Neuron (in vitro differentiated cells): ENCODE measurements around the gene BRD3OS.
A peak's percentile ranks its signal among the peaks of the same experiment; 100 is the strongest.

Source experiments
- H2AFZ ChIP-seq: one replicate; pipeline ENCODE4 v1.6.1; 2013; ENCODE audit warnings: low read depth, mild to moderate bottlenecking, inconsistent platforms, low read length, moderate library complexity
- H3K27me3 ChIP-seq: one replicate; pipeline ENCODE4 v1.6.1; 2013; ENCODE audit warnings: low read length; ENCODE audit not compliant: insufficient read depth
- H3K36me3 ChIP-seq: one replicate; pipeline ENCODE4 v1.6.1; 2013; ENCODE audit warnings: low read length; ENCODE audit not compliant: insufficient read depth
- H3K4me1 ChIP-seq: one replicate; pipeline ENCODE4 v1.6.1; 2013; ENCODE audit warnings: low read length; ENCODE audit not compliant: insufficient read depth
- H3K4me3 ChIP-seq: 2 replicates; pipeline ENCODE4 v1.5.1; 2013; ENCODE audit warnings: mild to moderate bottlenecking, low read length, moderate library complexity
- H3K9me3 ChIP-seq: one replicate; pipeline ENCODE4 v1.6.1; 2013; ENCODE audit warnings: low read length

The BRD3OS gene

DNA sequence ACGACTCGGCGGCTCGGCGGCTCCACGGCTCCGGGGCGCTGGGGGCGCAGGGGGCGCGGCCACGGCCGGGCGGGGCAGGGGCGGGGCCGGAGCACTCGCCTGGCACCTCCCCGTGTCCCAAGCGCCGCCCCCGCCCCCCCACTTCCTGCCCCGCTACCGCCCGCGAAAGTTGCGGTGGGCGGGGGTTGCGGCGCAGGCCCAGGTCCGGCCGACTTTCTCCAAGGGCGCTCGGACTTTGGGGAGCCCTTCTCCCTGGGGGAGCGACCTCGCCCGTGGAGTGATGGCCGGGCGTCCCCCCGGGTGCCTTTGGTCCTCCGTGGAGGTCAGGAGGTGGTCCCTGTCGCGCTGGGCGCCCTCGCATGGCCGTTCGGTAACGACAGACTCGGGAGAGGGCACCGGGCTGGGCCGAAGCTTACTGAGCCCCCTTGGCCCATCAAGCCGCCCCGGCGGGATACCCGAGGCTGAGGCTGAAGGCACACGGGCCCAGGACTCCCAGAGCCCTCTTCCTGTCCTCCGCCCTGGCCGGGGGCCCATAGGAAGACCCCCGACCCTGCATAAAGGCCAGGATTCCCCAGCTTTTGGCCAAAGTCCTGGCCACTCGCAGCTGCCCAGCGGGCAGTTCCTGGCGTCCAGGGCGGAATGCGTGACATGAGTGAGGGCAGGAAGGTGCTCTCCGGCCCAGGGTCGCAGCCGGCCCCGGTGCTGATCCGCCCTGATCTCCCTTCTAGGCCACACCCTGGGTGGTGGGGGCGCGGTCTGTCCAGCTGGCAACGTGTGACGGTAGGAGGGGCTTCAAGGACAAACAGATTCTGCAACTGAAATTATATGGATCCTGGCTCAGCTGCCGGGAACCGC lies 32.3 kb upstream of the BRD3OS start:
- H3K9me3 ChIP-seq: no peaks in the 10 kb centered on the region
- H3K4me1 ChIP-seq: peaks cover 25% of the 10 kb centered on the region
- peak overlapping the region; percentile 66 for H2AFZ ChIP-seq
- no peaks in the 10 kb centered on the region for H3K36me3 ChIP-seq
- H3K27me3 ChIP-seq: no peaks in the 10 kb centered on the region
- H3K4me3 ChIP-seq: peak overlapping the region; percentile 58

DNA sequence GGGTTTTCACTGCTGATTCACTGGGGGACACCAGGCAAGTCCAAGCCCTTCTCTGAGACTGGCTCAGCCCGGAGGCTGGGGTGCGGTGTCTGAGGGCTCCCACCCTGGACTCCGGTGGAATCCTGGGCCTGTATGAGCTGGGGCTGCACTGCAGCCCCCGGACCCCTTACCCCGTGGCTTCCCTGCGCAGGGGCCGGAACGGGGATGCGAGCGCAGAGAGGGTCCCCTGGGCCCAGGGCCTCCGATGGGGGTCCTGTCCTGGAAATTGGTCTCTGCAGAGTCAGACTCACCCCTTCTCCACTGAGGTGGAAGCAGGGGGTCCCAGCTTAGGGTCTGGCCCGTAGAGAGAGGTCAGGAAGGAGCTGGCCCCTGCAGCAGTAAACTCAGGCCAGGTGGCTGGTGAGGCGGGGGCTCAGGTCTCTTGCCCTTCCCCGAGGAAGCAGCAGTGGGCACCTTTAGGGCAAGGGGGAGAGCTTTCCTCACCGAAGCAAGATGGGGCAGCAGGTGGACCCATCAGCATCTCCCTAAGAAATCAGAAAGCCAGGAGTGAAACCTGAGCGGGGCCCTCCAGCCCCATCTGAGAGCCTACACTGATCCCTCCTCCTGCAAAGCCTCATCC lies 31.5 kb upstream of the BRD3OS start:
- no peaks in the 10 kb centered on the region for H3K9me3 ChIP-seq
- peaks cover 25% of the 10 kb centered on the region for H3K4me1 ChIP-seq
- no peaks in the 10 kb centered on the region for H3K27me3 ChIP-seq
- H3K4me3 ChIP-seq: peak overlapping the region; percentile 58
- no peak overlapping the region for H2AFZ ChIP-seq
- H3K36me3 ChIP-seq: no peaks in the 10 kb centered on the region

DNA sequence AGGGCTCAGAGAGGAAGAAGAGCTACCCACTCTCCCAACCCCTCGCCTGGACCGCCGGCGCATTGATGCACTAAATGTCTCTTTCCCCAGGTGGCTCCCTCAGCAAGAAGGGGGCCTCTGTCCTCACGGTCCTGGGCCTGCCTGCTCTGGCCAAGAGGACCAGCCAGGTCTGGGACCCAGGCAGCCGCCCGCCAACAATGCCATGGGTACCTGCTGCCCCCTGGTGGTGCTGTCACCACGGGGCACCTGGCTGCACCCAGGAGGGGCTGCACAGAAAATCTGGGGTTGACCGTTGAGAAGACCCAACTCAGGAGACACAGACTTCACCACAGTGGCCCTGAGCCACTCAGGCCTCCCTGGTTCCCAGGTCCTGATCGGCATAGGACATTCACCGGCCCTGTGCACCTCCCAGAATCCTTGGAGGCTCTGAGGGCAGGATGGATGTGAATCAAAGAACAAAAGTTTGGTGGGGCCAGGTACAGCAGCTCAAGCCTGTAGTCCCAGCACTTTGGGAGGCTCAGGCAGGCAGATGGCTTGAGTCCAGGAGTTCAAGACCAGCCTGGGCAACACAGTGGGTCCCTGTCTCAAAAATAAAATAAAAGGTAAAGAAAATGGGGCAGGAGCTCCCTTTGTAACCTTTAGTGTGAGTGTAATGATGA lies 30.8 kb upstream of the BRD3OS start:
- Histone ChIP-seq H3K4me1 (peaks cover 25% of the 10 kb centered on the region), H3K4me3 (no peak overlapping the region), H2AFZ (no peak overlapping the region), H3K9me3 (no peaks in the 10 kb centered on the region), H3K27me3 (no peaks in the 10 kb centered on the region), H3K36me3 (no peaks in the 10 kb centered on the region)

DNA sequence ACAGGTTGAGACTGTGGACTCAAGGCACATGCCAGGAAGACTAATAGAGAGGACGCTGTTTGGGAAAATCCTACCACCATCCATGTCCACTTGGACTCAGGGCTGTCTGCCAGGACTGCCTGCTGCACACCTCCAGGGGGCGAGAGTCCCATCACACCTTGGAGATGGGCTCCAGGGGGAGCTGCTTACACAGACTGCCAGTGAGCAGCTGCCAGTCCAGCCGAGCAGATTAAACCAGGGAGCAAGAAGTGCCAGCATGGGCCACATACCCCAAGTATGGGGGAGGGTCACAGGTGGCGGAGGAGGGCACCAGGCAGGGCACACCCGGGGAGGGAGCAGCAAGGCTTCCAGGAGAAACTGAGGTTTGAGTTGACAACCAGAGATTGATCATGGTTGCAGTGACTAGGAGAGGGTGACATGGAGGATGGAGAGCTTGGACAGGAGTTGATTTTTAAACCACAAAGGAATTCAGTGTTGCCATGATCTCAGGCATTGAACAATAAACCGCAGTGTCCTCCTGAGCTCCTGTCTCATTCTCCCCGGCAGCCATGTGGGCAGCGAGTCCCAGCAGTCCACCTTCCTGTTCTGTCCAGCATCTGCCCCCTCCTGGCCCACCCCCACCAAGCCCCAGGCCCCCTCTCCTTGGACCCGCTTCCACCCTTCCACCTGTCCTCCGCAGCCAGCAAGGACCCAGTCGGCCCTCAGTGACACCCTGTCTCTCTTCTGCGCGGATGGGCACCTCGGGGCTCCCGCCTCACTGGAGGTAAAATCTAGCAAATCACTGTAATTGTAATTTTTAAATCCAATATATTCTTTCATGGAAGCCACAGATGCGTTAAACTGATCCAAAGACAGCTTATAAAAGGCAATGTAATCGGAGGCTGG lies 30.0 kb upstream of the BRD3OS start:
- Histone ChIP-seq H3K36me3 (no peaks in the 10 kb centered on the region), H2AFZ (no peak overlapping the region), H3K4me1 (peaks cover 17% of the 10 kb centered on the region), H3K4me3 (no peak overlapping the region), H3K9me3 (no peaks in the 10 kb centered on the region), H3K27me3 (no peaks in the 10 kb centered on the region)

DNA sequence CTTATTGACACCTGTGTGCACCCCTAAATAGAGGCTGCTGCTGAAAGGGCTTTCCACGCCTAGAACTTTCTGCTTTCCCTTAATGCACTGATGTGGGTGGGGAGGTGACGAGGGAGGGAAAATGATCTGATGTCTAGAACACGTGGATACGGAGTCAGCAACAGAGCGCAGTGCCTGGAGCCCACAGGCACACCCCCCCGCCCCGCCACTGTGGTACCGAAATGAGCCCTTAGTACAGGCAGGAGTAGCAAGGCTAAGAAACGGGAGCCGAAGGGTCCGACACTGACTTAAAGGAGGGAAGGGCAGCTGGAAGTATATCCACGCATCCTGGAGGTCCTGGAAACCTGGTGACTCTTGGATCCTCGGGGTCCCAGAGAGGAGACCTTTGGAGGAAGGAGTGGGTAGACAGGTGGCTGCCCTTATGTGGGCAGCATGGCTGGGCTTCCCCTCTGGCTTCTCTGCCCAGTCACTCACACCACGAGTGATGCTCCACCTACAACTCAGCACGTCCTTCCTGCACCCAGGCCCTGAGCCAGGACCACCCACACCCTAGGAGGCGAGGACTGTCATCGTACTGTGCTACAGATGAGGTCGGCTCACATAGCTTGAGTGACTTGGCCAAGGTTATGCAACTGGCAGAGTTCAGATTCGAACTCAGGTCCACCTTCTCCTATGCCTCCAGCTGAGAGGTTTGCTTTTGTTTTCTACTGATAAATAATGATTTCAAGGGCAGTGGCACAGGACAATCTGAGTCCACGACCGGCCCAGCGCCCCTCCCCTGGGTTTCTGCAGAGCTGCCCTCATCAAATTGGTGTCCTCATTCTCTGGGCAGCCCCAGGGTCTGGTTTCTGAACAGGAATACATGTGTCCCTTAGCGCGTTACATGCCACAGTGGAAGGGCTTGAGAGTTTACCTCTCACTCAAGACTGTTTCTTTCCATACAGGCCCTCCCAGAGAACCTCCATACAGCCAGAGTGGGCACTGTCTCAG lies 28.5 kb upstream of the BRD3OS start:
- no peak overlapping the region for H2AFZ ChIP-seq
- H3K4me3 ChIP-seq: no peak overlapping the region
- H3K36me3 ChIP-seq: no peaks in the 10 kb centered on the region
- no peaks in the 10 kb centered on the region for H3K9me3 ChIP-seq
- peaks cover 13% of the 10 kb centered on the region for H3K4me1 ChIP-seq
- H3K27me3 ChIP-seq: no peaks in the 10 kb centered on the region

DNA sequence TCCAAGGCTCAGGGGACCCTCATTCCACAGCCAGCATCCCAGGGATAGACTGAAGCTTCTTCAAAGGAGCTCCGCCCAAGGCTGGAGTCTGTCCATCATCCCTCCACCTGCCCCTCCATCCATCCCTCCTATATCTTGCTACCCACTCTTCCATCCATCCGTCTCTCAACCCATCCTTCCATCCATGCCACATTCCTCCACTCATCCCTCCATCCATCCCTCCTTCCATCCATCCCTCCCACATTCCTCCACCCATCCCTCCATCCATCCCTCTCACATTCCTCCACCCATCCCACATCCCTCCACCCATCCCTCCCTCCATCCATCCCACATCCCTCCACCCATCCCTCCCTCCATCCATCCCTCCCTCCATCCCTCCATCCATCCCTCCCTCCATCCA lies 27.7 kb upstream of the BRD3OS start:
- Histone ChIP-seq H3K4me3 (no peak overlapping the region), H3K9me3 (no peaks in the 10 kb centered on the region), H3K36me3 (no peaks in the 10 kb centered on the region), H3K27me3 (no peaks in the 10 kb centered on the region), H3K4me1 (peaks cover 13% of the 10 kb centered on the region), H2AFZ (no peak overlapping the region)

DNA sequence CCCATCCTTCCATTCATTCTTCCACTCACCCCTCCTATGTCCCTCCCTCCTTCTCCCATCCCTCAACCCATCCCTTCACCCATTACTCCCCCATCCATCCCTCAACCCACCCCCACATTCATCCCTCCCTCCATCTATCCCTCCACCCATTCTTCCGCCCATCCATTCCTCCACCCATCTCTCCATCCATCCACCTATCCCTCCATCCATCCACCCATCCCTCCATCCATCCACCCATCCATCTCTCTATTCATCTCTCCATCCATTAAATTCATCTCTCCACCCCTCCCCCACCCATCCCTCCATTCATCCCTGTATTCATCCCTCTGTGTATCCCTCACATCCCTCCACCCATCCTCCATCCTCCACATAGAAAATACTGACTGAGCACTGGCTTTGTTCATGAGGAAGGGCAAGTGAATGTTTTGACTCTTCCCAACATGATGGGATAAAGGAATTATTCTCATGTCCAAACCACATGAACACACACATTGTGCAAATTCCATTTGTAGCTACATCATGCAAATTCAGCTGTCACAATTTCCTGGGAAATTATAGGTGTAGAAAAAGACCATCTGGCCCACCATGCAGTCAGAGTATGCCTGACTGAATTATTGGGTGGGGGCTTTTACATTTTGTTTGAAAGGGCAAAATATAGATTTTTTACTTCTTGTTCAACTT lies 26.2 kb upstream of the BRD3OS start:
- peaks cover 3% of the 10 kb centered on the region for H3K4me1 ChIP-seq
- no peak overlapping the region for H2AFZ ChIP-seq
- H3K27me3 ChIP-seq: no peaks in the 10 kb centered on the region
- no peaks in the 10 kb centered on the region for H3K36me3 ChIP-seq
- no peak overlapping the region for H3K4me3 ChIP-seq
- no peaks in the 10 kb centered on the region for H3K9me3 ChIP-seq

DNA sequence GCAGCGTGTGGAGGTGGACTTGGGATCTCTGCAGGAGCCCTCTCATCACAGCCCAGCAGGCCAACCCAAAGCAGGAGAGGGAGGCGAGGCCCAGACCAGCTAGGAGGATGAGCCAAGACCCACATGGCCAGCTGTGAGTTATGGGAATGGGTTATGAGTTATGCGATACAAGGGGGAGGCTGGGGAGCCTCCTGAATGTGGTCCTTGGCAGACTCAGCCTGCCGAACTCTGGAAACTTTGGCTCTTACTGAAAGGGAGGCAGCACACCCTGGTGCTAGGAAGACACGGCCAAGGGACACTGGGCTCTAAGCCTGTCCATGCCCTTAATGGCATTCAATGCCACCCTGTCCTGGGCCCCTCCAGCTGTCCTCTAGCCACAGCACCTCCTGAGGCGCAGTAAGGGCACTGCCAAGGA lies 25.4 kb upstream of the BRD3OS start:
- Histone ChIP-seq H2AFZ (no peak overlapping the region), H3K9me3 (no peaks in the 10 kb centered on the region), H3K4me3 (no peak overlapping the region), H3K36me3 (no peaks in the 10 kb centered on the region), H3K4me1 (no peaks in the 10 kb centered on the region), H3K27me3 (no peaks in the 10 kb centered on the region)

DNA sequence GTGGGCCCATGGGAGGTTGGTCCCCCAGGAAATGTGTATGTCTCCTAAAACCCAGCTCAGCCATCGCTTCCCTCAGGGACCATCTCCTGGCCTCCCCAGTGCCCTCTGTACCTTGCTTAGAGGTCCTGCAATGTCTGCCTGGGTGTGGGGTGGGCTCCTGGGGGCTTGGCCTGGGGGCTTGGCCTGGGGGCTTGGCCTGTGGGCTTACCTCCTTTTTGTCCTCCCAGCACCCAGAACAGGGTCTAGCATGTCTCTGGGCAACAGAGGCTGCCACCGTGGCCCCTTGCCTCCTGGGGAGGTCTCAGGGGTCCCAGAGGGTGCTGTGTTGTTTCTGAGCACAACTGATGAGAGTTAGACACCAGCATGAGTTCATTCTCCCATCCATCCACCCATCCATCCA lies 22.5 kb upstream of the BRD3OS start:
- no peaks in the 10 kb centered on the region for H3K9me3 ChIP-seq
- no peak overlapping the region for H3K4me3 ChIP-seq
- H3K27me3 ChIP-seq: no peaks in the 10 kb centered on the region
- no peak overlapping the region for H2AFZ ChIP-seq
- H3K4me1 ChIP-seq: no peaks in the 10 kb centered on the region
- H3K36me3 ChIP-seq: no peaks in the 10 kb centered on the region

DNA sequence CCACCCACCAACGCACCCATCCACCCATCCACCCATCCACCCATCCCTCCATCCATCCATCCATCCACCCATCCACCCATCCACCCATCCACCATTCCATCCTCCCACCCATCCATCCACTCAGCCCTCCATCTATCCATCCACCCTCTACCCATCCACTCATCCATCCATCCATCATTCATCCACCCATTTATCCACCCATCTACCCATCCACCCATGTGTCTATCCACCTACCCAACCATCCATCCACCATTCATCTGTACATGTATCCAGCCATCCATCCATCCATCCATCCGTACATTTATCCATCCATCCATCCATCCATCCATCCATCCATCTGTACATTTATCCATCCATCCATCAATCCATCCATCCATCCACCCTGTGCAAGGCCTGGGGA lies 22.0 kb upstream of the BRD3OS start:
- H3K4me1 ChIP-seq: no peaks in the 10 kb centered on the region
- no peaks in the 10 kb centered on the region for H3K27me3 ChIP-seq
- H3K36me3 ChIP-seq: no peaks in the 10 kb centered on the region
- H3K4me3 ChIP-seq: no peak overlapping the region
- H3K9me3 ChIP-seq: no peaks in the 10 kb centered on the region
- no peak overlapping the region for H2AFZ ChIP-seq

DNA sequence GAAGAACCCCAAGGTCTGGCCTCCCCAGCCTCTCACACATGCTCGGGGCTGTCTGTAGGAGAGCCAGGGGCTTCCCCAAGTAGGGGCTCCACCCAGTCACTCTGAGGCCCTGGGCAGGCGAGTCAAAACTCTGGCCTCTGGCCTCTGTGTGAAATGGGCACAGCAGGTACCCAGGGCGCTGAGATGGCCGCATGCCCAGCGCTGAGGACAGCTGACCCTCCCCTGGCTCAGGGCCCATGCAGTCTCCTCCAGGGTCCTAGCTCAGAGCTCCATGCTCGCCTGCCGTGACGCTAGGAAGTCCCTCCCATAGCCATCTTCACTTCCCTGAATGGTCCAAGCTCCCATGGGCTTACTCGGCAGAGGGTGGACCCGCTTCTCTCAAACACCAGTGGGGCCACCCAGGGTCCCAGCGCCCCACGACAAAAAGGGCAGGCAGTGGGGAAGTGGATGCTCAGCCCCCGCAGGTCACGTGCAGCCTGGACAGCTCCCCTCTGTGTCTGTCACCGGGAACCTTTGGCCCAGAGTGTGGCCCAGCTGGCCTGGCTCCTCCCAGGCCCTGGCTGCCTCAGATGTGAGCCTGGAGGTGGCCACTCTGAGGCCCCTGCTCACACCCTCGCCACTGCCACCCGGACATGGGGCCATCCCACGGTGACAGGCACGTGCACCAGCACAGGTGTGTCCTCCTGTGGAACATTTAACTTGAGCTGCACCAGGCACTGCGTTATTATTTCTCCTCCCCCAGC lies 21.0 kb upstream of the BRD3OS start:
- no peak overlapping the region for H2AFZ ChIP-seq
- H3K4me3 ChIP-seq: no peak overlapping the region
- H3K4me1 ChIP-seq: no peaks in the 10 kb centered on the region
- no peaks in the 10 kb centered on the region for H3K9me3 ChIP-seq
- H3K27me3 ChIP-seq: no peaks in the 10 kb centered on the region
- no peaks in the 10 kb centered on the region for H3K36me3 ChIP-seq
